Measurements from ENCODE around the gene SHCBP1. TPM values are rescaled to one million over a fixed set of nuclear protein-coding genes. Genes with fewer than 3 reads are reported as not detected.
"Not testable (repeated sequence)": the region's sequence is repeated elsewhere in the genome, so short reads cannot be mapped to it uniquely, and the experiment has no call there.

Gene SHCBP1
- total RNA-seq, result 10 to 100 TPM; 28.3 to 55.5 TPM

- H3K4me1 Mint-ChIP-seq, result peaks cover 12% of the 10 kb centered on the region
- no peaks in the 10 kb centered on the region for H3K9me3 Mint-ChIP-seq
- peak within 1 kb of the TSS; percentile 87 for H3K4me3 Mint-ChIP-seq
- ATAC-seq (replicated peaks), result peak; percentile 99
- peak within 1 kb of the TSS; percentile 82 for H3K27ac Mint-ChIP-seq
- peaks cover 19% of the 10 kb centered on the region for H3K36me3 Mint-ChIP-seq (ENCODE audit: low read depth)
- H3K27me3 Mint-ChIP-seq, result no peaks in the 10 kb centered on the region
Observed at GRCh38 chr16:46621006-46621933, at the start of gene SHCBP1. Gene SHCBP1 (minus strand): TSS chr16:46621379. CDS start chr16:46621359, 20 bp downstream.

- Mint-ChIP-seq H3K4me3 (no peak overlapping the region), H3K36me3 (ENCODE audit: low read depth) (peaks cover 85% of the 10 kb centered on the region), H3K27me3 (no peaks in the 10 kb centered on the region), H3K9me3 (no peaks in the 10 kb centered on the region), H3K4me1 (no peaks in the 10 kb centered on the region), H3K27ac (no peak overlapping the region)
- ATAC-seq (replicated peaks), result no peak
Observed at GRCh38 chr16:46662123-46662522, 40.9 kb upstream of the SHCBP1 start.

DNA sequence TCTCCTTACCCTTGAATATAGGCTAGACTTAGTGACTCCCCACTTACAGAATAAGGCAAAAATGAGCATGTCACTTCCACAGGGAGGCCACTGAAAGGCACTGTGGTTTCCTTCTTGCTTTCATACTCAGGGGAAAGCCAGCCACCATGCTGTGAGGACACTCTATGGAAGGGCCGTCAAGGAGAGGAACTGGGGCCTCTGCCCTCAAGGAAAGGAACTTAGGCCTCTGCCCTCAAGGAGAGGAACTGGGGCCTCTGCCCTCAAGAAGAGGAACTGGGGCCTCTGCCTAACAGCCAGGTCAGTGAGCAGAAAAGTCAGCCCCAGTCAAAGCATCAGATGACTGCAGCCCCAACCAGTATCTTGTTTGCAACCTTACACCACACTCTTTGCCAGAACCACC, 37.7 kb upstream of the SHCBP1 start:
- ATAC-seq (replicated peaks), result peak; percentile 93
- H3K4me3 Mint-ChIP-seq, result no peak overlapping the region

GRCh38 chr16:46651305-46651704, 30.1 kb upstream of the SHCBP1 start:
- no peak overlapping the region for H3K4me3 Mint-ChIP-seq
- H3K36me3 Mint-ChIP-seq (ENCODE audit: low read depth), result peaks cover 9% of the 10 kb centered on the region
- no peak for ATAC-seq (replicated peaks)
- H3K27me3 Mint-ChIP-seq, result no peaks in the 10 kb centered on the region
- H3K27ac Mint-ChIP-seq, result no peak overlapping the region
- H3K4me1 Mint-ChIP-seq, result no peaks in the 10 kb centered on the region
- H3K9me3 Mint-ChIP-seq, result no peaks in the 10 kb centered on the region

More for the DNA sequence above, 37.7 kb upstream of the SHCBP1 start:
- Mint-ChIP-seq H3K27me3 (no peaks in the 10 kb centered on the region), H3K4me1 (no peaks in the 10 kb centered on the region), H3K27ac (no peak overlapping the region), H3K9me3 (no peaks in the 10 kb centered on the region), H3K36me3 (ENCODE audit: low read depth) (peaks cover 66% of the 10 kb centered on the region)

DNA sequence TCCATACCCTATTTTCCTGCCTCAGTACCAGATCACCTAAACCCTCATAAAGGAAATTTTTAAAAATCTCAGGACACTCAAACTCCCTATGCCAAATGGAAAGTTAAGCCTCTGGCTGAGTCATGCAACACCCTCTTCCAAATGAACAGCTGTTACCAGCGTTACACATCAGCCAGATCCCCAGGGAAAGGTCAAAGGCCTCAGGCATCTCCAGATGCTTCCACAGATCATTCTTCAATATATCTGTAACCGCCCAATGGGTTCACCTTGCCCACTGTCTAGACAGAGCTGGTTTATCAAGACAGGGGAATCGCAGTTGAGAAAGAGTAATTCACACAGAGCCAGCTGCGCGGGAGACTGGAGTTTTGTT, 29.1 kb upstream of the SHCBP1 start:
- ATAC-seq (replicated peaks), result no peak
- Mint-ChIP-seq H3K4me3 (no peak overlapping the region), H3K27me3 (no peaks in the 10 kb centered on the region), H3K27ac (no peak overlapping the region), H3K9me3 (no peaks in the 10 kb centered on the region), H3K36me3 (ENCODE audit: low read depth) (no peaks in the 10 kb centered on the region), H3K4me1 (no peaks in the 10 kb centered on the region)

- Mint-ChIP-seq H3K27ac (no peak overlapping the region), H3K27me3 (no peaks in the 10 kb centered on the region), H3K4me1 (no peaks in the 10 kb centered on the region), H3K4me3 (no peak overlapping the region), H3K9me3 (no peaks in the 10 kb centered on the region), H3K36me3 (ENCODE audit: low read depth) (no peaks in the 10 kb centered on the region)
- no peak for ATAC-seq (replicated peaks)
Observed at GRCh38 chr16:46649588-46650253, 28.5 kb upstream of the SHCBP1 start.

- Mint-ChIP-seq H3K27ac (no peak overlapping the region), H3K36me3 (ENCODE audit: low read depth) (no peaks in the 10 kb centered on the region), H3K27me3 (no peaks in the 10 kb centered on the region), H3K4me3 (no peak overlapping the region), H3K4me1 (no peaks in the 10 kb centered on the region), H3K9me3 (peaks cover 5% of the 10 kb centered on the region)
- ATAC-seq (replicated peaks), result no peak
Observed at GRCh38 chr16:46648656-46649055, 27.5 kb upstream of the SHCBP1 start.

DNA sequence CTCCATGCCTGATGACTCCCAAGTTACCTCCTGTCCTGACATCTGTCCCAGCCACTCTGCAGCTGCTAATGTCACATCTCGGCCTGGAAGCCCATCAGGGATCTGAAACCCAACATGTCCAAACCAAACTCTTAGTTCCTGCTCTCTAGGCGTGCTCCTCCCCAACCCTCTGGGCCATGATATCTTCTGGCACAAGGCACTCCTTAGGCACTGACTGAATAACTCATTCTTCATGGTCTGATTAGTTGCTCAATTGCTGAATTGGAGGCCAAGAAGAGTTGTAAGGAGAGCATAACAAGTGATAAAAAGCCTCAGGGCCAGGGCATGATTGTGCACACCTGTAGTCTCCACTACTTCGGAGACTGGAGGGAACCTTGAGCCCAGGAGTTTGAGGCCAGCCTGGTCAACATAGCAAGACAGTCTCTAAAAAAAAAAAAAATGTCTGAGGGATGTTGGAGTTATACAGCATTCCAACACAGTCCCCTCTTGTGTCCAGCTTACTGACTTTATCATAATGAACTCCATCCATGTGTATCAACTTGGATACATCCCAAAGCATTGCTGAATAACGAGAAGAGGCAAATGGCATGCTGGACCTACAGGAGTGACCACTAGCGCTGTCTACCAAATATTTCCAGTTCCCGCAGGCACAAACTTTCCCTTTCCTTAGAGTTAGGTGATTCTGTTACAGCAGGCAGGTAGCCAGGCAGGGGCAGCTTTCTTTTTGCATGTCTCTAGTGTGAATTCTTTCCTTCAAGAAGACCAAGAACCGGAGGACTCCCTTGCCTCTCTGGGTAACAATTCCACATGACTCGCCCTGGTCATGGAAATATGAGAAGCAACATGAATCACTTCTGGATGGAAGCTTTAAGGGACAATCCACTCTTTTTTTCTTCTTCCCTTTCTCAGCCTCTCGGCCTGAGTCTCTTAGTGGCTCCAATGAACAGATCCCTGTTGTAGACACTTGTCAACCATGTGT, 18.1 kb upstream of the SHCBP1 start:
- Mint-ChIP-seq H3K4me1 (no peaks in the 10 kb centered on the region), H3K36me3 (ENCODE audit: low read depth) (peaks cover 5% of the 10 kb centered on the region), H3K9me3 (peaks cover 7% of the 10 kb centered on the region), H3K27ac (no peak overlapping the region), H3K27me3 (no peaks in the 10 kb centered on the region), H3K4me3 (no peak overlapping the region)
- ATAC-seq (replicated peaks), result no peak

- H3K4me1 Mint-ChIP-seq, result no peaks in the 10 kb centered on the region
- H3K27ac Mint-ChIP-seq, result no peak overlapping the region
- H3K27me3 Mint-ChIP-seq, result no peaks in the 10 kb centered on the region
- H3K4me3 Mint-ChIP-seq, result no peak overlapping the region
- ATAC-seq (replicated peaks), result no peak
- no peaks in the 10 kb centered on the region for H3K9me3 Mint-ChIP-seq
- no peaks in the 10 kb centered on the region for H3K36me3 Mint-ChIP-seq (ENCODE audit: low read depth)
Observed at GRCh38 chr16:46632778-46633733, 11.9 kb upstream of the SHCBP1 start.

DNA sequence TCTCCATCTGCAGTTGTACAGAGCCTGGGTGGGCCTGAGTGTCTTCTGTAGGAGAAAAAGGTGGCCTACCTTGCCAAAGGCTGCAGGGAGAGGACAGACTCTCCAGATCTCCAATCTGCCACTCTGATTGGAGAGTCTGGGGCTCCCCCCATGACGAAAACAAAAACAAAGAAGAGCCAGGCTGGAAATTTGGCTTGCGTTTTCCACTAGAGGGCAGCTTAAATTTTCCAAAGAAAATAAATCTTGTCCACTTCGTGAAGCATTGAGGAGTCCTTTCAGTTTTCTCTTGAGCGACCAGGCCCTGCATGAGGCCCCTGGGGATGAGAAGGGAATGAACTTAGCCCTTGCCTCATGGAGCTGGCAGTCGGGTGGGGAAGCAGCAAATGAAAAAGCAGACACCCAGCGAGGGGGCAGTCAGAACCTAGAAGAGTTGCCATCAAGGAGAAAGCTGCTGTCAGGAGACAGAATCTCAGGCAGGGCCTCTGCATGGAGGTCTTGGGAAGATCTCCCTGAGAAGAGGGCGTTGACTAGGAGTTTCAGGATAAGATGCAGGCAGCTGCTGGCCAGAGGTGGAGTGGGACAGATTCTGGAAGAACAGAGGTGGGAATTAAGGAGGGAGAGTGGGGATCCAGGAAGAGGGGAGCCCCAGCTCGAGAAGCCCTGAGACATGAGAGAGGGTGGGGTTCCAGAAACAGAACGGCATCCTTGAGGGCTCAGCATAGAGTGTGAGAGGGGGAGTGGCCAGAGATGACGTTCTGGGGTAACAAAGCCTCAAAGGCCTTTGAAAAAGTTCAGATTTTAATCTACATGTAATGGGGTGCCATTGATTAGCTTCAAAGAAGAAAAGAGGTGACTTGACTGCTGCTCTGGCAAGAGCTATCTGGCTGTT, 8.4 kb upstream of the SHCBP1 start:
- Mint-ChIP-seq H3K9me3 (no peaks in the 10 kb centered on the region), H3K4me1 (no peaks in the 10 kb centered on the region), H3K36me3 (ENCODE audit: low read depth) (no peaks in the 10 kb centered on the region), H3K27me3 (no peaks in the 10 kb centered on the region), H3K27ac (no peak overlapping the region), H3K4me3 (no peak overlapping the region)
- no peak for ATAC-seq (replicated peaks)

- no peak for ATAC-seq (replicated peaks)
- Mint-ChIP-seq H3K4me1 (no peaks in the 10 kb centered on the region), H3K9me3 (no peaks in the 10 kb centered on the region), H3K27ac (no peak overlapping the region), H3K36me3 (ENCODE audit: low read depth) (no peaks in the 10 kb centered on the region), H3K27me3 (no peaks in the 10 kb centered on the region), H3K4me3 (no peak overlapping the region)
Observed at GRCh38 chr16:46627746-46628145, 6.6 kb upstream of the SHCBP1 start.

- ATAC-seq (replicated peaks); H3K36me3 Mint-ChIP-seq (ENCODE audit: low read depth); H3K4me3 Mint-ChIP-seq; H3K27me3 Mint-ChIP-seq; H3K9me3 Mint-ChIP-seq; H3K4me1 Mint-ChIP-seq; H3K27ac Mint-ChIP-seq: not testable (repeated sequence)
Observed at GRCh38 chr16:46626681-46627080, 5.5 kb upstream of the SHCBP1 start.

- not testable (repeated sequence) for H3K27me3 Mint-ChIP-seq; H3K4me3 Mint-ChIP-seq; ATAC-seq (replicated peaks); H3K9me3 Mint-ChIP-seq; H3K27ac Mint-ChIP-seq; H3K36me3 Mint-ChIP-seq (ENCODE audit: low read depth)
- peaks cover 12% of the 10 kb centered on the region for H3K4me1 Mint-ChIP-seq
Observed at GRCh38 chr16:46624862-46625261, 3.7 kb upstream of the SHCBP1 start.
